Smooth muscle cell (in vitro differentiated cells): ENCODE data around the gene PRXL2A. TPM values are rescaled to one million over a fixed set of nuclear protein-coding genes. Genes with fewer than 3 reads are reported as not detected.

Experiments used
- DNase-seq: peaks from one replicate; lab custom pipeline; 2025; ENCODE audit not compliant: unreplicated experiment; lab: John Stamatoyannopoulos, UW
- H2AFZ ChIP-seq: fragments of 200-600 bp; sonication (generic); 2 replicates; pipeline ENCODE4 v1.6.0; 2016; ENCODE audit warnings: antibody characterized with exemption, low read depth, mild to moderate bottlenecking
- H3F3A ChIP-seq: fragments of 200-600 bp; sonication (generic); 2 replicates; pipeline ENCODE4 v1.6.0; 2017; ENCODE audit warnings: antibody characterized with exemption, low read depth
- H3K27ac ChIP-seq: fragments of 200-600 bp; sonication (generic); 2 replicates; pipeline ENCODE4 v1.5.1; 2016; ENCODE audit warnings: low read depth, mild to moderate bottlenecking
- H3K27me3 ChIP-seq: fragments of 200-600 bp; sonication (generic); 2 replicates; pipeline ENCODE4 v1.6.1; 2016; ENCODE audit warnings: low read depth, mild to moderate bottlenecking
- H3K36me3 ChIP-seq: fragments of 200-600 bp; sonication (generic); 2 replicates; pipeline ENCODE4 v1.5.1; 2016; ENCODE audit warnings: low read depth
- H3K4me1 ChIP-seq: fragments of 200-600 bp; sonication (generic); 2 replicates; pipeline ENCODE4 v1.5.1; 2016; ENCODE audit warnings: low read depth
- H3K4me2 ChIP-seq: fragments of 200-600 bp; sonication (generic); 2 replicates; pipeline ENCODE4 v1.6.0; 2016; ENCODE audit warnings: mild to moderate bottlenecking
- H3K4me3 ChIP-seq: fragments of 200-600 bp; sonication (generic); 2 replicates; pipeline ENCODE4 v1.5.1; 2016; ENCODE audit warnings: mild to moderate bottlenecking
- H3K79me2 ChIP-seq: fragments of 200-600 bp; sonication (generic); 2 replicates; pipeline ENCODE4 v1.6.0; 2016; ENCODE audit warnings: low read depth, mild to moderate bottlenecking
- H3K9ac ChIP-seq: fragments of 200-600 bp; sonication (generic); 2 replicates; pipeline ENCODE4 v1.6.0; 2016; ENCODE audit warnings: low read depth
- H3K9me3 ChIP-seq: fragments of 200-600 bp; sonication (generic); replicated peaks from 2 replicates; pipeline ENCODE4 v1.5.1; 2016; ENCODE audit warnings: low read depth
- H4K20me1 ChIP-seq: fragments of 200-600 bp; sonication (generic); 2 replicates; pipeline ENCODE4 v1.6.0; 2016; ENCODE audit warnings: low read depth
- CTCF ChIP-seq: fragments of 200-600 bp; sonication (generic); IDR thresholded peaks from 2 replicates; pipeline ENCODE4 v1.5.1; 2017; ENCODE audit warnings: borderline replicate concordance, mild to moderate bottlenecking, antibody characterized with exemption; ENCODE audit not compliant: insufficient read depth, poor library complexity, severe bottlenecking
- WGBS: methylation state at CpG from one replicate; pipeline ENCODE4 v1.1.7; 2016; ENCODE audit warnings: low lambda C conversion rate; 5-methylcytosine and 5-hydroxymethylcytosine counted together
- polyA plus RNA-seq: library from polyadenylated mRNA; unstranded; fragments of >200 nt; fragmentation: Nextera tagmentation; extraction: Ambion mirVana; gene quantifications from 2 replicates; pipeline ENCODE4 v1.2.1, GENCODE V29; 2016
- total RNA-seq: library from RNA; depleted of rRNA; stranded (reverse); fragments of >200 nt; gene quantifications from 2 replicates; pipeline ENCODE4 v1.2.3, GENCODE V29; 2014

Gene PRXL2A
- total and polyA plus RNA-seq, 2 experiments from 2014 or later = 28.8 to 80.0 TPM

GRCh38 chr10:80410122-80410521, 1.8 kb downstream of the PRXL2A start:
- no peak for TF ChIP-seq CTCF
- Histone ChIP-seq H3K4me3 (peak overlapping the region; percentile 72), H3K79me2 (peaks cover 8% of the 10 kb centered on the region), H3K9ac (no peak overlapping the region), H3K36me3 (no peaks in the 10 kb centered on the region), H3K27me3 (no peaks in the 10 kb centered on the region), H2AFZ (no peak overlapping the region), H3F3A (peaks cover 30% of the 10 kb centered on the region), H3K9me3 (no peaks in the 10 kb centered on the region), H3K4me1 (peaks cover 57% of the 10 kb centered on the region), H3K4me2 (peak overlapping the region; percentile 93), H3K27ac (peak overlapping the region; percentile 9), H4K20me1 (peaks cover 22% of the 10 kb centered on the region)
- 54% methylated on average over 2 of the region's 2 CpGs for WGBS
- DNase-seq = no peak

DNA sequence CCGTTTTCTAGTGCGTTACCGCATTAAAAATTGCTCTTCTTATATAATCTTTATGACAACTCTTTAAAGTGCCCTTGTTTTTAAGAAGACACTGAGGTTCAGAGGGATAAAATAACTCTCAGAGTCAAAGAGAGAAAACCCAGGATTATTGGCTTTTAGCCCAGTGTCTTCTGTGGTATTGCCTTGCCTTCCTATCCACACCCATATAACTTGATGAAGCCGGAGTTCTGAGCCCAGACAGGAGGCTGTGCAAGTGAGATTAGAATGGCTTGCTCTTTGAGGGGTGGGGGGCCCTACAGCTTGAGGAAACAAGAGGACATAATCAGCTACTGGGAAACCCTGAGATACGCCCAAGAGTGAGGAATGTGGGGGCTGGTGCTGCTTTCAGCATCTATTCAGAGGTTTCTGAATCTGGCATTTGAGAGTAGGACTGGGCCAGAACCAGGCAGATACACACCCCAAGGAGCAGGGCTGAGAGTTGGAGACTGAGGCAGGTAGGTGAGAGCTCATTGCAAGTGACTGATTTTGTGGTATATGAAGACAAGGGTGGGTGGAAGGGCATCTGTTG, 2.3 kb downstream of the PRXL2A start:
- Histone ChIP-seq H3K27me3 (no peaks in the 10 kb centered on the region), H3K9me3 (no peaks in the 10 kb centered on the region), H3K9ac (no peak overlapping the region), H3K79me2 (peaks cover 8% of the 10 kb centered on the region), H3K4me2 (peak overlapping the region; percentile 93), H3K4me3 (peak overlapping the region; percentile 12), H4K20me1 (peaks cover 28% of the 10 kb centered on the region), H3K27ac (peak overlapping the region; percentile 9), H3K4me1 (peaks cover 56% of the 10 kb centered on the region), H2AFZ (no peak overlapping the region), H3K36me3 (no peaks in the 10 kb centered on the region), H3F3A (peaks cover 27% of the 10 kb centered on the region)
- 42% methylated on average over 5 of the region's 5 CpGs for WGBS
- TF ChIP-seq CTCF = no peak
- DNase-seq = no peak

GRCh38 chr10:80411267-80411668, 2.9 kb downstream of the PRXL2A start:
- no peak overlapping the region for H3K9ac ChIP-seq
- no peak overlapping the region for H2AFZ ChIP-seq
- 34% methylated on average over 2 of the region's 2 CpGs for WGBS
- peaks cover 34% of the 10 kb centered on the region for H4K20me1 ChIP-seq
- peak overlapping the region; percentile 93 for H3K4me2 ChIP-seq
- H3K27me3 ChIP-seq = no peaks in the 10 kb centered on the region
- peaks cover 55% of the 10 kb centered on the region for H3K4me1 ChIP-seq
- H3K9me3 ChIP-seq = no peaks in the 10 kb centered on the region
- H3K27ac ChIP-seq = peak overlapping the region; percentile 78
- H3K79me2 ChIP-seq = peaks cover 8% of the 10 kb centered on the region
- TF ChIP-seq CTCF = no peak
- DNase-seq = no peak
- H3F3A ChIP-seq = peaks cover 21% of the 10 kb centered on the region
- H3K36me3 ChIP-seq = no peaks in the 10 kb centered on the region
- no peak overlapping the region for H3K4me3 ChIP-seq

DNA sequence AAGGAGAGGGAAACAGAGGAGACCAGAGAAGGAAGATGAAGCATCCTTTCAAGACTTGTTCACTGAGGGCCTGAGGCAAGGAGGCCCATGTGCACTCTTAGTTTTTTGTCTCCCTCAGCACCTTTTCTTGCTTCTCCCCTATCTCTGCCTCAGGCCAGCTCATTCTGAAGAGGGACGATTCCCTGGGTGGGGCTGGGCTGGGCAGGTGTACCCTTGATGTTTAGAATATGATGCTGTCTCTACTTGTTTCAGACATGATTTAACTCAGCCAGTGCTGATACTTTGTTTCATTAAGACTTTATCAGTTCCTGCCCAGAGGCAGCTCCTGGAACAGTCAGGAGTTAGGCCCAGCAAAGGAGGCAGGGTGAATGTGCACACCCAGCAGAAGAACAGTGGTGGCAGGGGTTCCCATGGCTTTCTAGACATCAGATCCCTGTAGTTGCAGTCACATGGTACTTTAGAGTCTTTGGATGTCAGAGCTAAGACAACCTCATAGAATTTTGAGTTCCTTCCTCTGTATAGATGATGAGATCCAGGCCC, 3.4 kb downstream of the PRXL2A start:
- Histone ChIP-seq H3K36me3 (no peaks in the 10 kb centered on the region), H3F3A (peaks cover 19% of the 10 kb centered on the region), H3K4me1 (peaks cover 58% of the 10 kb centered on the region), H3K27me3 (no peaks in the 10 kb centered on the region), H2AFZ (no peak overlapping the region), H3K4me2 (peak overlapping the region; percentile 93), H4K20me1 (peaks cover 39% of the 10 kb centered on the region), H3K79me2 (peaks cover 11% of the 10 kb centered on the region), H3K4me3 (no peak overlapping the region), H3K27ac (peak overlapping the region; percentile 78), H3K9ac (no peak overlapping the region), H3K9me3 (no peaks in the 10 kb centered on the region)
- WGBS = 88% methylated on average over 1 of the region's 1 CpG
- no peak for TF ChIP-seq CTCF
- DNase-seq = no peak
